GM19467 (cell line): Measurements from ENCODE around the gene APOO.
"Not testable (repeated sequence)": the region's sequence is repeated elsewhere in the genome, so short reads cannot be mapped to it uniquely, and the experiment has no call there.

ENCODE experiments used
- ATAC-seq: cut with Tn5 transposase; IDR thresholded peaks from one replicate; pipeline ENCODE4 v1.9.1; 2021; ENCODE audit warnings: mild to moderate bottlenecking, moderate library complexity; ENCODE audit not compliant: unreplicated experiment

Gene APOO

DNA sequence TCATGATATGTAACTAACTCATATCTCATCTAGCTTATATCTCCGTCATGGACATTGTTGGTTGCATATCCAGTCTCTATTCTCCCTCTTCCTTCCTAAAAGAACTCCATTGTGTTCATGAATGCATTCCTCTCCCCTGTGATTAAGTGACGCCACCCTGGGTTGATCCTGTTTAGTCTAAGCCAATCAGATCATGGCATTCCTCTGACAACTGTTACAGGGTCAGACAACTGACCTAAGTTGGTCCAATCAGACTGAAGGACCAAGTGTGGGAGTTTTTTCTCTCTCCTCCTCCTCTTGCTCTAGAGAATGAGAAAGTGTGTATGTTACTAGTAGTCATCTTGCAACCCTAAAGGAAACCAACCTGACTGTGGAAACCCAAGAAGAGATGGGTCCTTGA is 3.6 kb downstream of the APOO start:
- no peak for ATAC-seq

DNA sequence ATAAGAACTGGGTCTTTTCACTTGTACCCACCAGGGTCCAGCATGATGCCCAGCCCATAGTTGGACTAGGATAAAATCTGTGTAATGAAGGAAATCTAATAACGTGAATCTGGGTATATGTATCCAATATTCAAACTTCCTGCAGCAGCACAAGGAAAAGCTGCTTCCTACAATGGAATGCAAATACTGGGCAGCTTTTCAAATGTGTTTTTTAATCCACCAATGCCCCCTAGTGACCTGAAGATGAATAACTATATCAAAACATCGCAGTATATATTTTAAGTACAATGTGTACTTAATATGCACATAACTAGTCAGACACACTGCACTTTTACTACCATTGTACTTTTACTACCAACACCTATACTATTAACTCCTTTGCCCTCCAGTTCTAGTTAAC is 5.3 kb downstream of the APOO start:
- ATAC-seq, result no peak

GRCh38 chrX:23901805-23902204 is 5.9 kb downstream of the APOO start:
- ATAC-seq, result peak; percentile 49

GRCh38 chrX:23901060-23901459 is 6.7 kb downstream of the APOO start:
- no peak for ATAC-seq

GRCh38 chrX:23900220-23900797 is 7.4 kb downstream of the APOO start:
- ATAC-seq, result no peak

DNA sequence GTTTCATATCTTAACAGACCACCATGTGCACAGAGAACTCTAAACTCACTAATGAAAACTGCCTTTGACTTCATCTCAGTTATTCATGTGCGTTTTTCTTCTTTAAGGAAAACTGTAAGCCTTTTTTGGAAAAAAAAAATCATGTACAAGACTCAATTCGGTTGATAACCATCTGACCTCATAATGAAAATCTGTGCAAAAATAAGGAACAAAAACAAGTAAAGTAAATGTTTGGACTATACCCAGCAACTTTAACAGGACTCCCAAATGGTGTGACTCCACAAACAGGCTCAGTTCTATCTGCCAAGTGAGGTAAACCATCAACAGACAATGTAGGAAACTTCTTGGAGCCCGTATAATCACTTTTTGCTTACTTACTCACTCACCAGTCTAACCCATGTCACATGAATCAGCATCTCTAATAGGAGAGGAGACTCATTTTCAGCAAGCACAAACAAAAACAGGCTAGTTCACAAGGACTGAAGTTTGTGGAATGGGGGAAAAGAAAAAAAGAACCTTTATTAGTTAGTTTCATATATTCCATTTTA is 9.3 kb downstream of the APOO start:
- no peak for ATAC-seq

DNA sequence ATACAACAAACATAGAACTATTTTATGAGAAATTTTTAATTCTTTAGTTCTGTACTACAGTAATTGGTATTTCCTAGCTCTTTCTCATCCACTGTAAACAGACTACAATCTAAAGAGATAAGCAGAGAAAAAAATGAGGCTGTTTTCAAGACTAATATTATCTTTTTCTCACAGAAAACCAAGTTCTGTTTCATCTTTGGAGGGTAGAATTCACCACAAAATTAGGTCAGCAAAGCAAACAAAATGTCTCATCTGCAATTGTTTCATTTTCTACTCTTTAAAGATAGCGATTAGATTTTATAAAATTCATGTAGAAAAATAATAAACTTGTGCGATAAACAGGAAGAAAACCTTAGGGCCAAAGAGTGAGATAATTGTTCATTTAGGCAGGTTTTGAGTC is 10.8 kb downstream of the APOO start:
- ATAC-seq, result no peak

DNA sequence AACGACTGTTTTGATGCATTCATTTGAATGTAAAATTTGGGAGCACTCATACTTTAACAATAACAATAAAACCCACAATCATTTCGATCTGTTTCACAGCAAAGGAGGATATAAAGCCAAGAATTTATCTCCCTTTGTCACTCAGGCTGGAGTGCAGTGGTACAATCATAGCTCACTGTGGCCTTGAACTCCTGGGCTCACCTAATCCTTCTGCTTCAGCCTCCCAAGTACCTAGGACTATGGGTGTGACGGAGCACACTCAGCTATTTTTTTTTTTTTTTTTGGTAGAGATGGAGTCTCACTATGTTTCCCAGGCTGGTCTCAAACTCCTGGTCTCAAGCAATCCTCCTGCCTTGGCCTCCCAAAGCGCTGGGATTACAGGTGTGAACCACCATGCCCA is 11.2 kb downstream of the APOO start:
- ATAC-seq, result not testable (repeated sequence)

GRCh38 chrX:23894993-23895392 is 12.7 kb downstream of the APOO start:
- ATAC-seq, result not testable (repeated sequence)

DNA sequence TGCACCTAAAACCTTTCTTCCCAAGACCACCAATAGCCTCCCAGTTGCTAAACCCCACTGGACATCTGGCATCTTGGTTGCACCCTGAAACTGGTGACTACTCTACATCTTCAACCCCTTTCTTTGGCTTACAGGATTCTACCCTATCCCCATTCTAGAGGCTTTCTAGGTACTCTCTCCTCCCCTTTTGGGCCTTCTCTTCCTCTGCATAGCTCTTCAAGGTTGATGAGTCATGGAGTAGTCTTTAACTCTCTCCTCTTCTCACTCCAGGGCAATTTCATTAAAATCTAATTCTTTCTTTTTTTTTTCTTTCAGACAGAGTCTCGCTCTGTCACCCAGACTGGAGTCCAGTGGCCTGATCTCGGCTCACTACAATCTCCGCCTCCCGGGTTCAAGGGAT is 16.8 kb downstream of the APOO start:
- ATAC-seq, result no peak

DNA sequence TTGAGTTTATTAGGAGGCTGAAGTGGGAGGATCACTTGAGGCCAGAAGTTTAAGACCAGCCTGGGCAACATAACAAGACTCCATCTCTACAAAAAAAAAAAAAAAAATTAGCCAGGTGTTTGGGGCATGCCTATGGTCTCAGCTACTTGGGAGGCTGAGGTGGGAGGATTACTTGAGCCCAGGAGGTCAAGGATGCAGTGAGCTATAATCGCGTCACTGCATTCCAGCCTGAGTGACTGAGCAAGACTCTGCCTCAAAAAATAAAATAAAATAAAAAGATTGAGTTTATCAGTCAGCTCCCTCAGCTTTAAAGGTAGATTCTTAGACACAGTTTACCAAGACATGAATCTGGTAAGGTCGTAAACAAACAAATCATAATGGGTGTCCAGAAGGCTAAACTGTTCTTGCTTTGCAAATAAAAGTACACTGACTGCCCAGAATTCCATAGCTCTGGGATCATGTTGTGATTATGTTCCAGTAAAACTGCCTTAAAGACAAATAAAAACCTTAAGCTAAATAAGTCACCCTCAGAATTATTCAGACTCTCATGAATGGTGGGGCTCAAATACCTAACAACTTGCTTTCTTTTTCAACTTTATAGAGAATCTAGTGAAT is 18.7 kb downstream of the APOO start:
- no peak for ATAC-seq

DNA sequence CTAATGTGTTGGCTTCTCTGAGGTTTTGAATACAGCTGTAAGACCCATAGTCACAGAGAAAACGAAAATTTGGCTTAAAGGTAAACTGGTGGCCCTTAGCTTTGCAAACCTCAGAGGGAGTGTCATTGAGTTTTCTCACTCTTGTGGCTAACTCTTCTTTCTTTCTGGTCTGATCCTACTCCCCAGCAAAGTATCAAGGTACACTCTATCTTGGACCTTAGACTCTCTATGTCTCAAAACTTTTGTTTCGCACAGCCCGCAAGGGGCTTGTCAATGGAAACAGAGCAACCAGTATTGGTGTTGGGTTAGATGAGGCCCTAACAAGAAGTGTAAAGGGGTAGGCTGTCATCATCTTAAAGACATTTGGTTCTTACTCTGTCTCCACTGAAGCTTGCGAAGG is 19.8 kb downstream of the APOO start:
- no peak for ATAC-seq

DNA sequence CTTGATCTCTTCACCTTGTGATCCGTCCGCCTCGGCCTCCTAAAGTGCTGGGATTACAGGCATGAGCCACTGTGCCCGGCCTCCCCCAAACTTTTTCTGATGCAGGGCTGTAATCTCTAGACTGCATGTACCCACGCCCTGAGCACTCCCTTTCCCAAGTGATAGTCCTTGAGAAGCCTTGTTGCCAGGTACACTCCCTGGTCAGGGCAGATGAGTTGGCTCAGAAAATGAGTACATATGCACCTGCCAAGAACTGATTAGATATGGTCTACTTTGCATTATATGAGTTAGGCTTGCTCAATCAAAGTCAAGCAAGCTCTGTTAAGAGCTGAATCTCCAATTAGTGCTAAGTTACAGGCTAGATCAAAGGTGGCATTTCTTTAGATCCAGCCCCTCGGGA is 20.3 kb downstream of the APOO start:
- ATAC-seq, result no peak

DNA sequence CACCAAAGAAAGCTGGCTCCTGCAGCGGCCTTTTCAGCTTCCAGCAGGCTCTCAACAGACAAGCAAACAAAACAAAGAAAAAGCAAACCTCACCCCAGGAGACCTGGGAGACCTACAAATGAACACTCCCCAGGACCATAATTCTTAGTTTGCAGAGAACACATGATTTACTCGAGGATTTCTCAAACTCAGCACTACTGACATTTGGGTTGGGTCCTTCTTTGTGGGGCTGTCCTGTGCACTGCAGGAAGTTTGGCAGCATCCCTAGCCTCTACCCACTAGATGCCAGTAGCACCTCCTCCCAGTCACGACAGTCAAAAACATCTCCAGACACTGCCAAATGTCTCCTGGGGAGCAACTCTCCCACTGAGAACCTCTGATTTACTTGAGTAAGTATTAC is 21.9 kb downstream of the APOO start:
- no peak for ATAC-seq

DNA sequence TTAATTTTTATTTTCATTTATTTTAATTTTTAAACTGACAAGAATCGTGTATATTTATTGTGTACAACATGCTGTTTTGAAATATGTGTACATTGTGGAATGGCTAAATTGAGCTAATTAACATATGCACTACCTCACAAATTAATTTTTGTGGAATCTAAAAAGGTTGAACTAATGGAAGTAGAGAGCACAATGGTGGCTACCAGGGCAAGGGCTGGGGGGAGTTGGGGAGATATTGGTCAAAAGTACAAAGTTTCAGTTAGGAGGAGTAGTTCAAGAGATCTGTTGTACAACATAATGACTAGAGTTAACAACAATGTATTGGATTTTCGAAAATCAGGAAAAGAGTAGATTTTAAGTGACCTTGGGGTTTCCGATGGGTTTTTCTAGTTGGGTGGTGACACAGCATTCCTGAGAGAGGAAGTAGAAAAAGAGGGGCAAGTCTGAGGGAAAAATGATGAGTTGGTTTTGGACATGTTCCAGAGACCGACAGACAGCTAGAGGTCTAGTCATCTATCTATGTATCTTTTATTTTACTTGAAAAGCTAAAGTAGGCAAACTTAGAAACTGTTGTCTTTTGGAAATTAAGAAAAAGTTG is 23.2 kb downstream of the APOO start:
- no peak for ATAC-seq

- no peak for ATAC-seq
Observed at GRCh38 chrX:23883737-23884354, 23.9 kb downstream of the APOO start.

- ATAC-seq, result no peak
Observed at GRCh38 chrX:23879380-23880090, 28.2 kb downstream of the APOO start.

GRCh38 chrX:23871905-23872546 is 35.7 kb downstream of the APOO start:
- ATAC-seq, result no peak

GRCh38 chrX:23870041-23870440 is 37.7 kb downstream of the APOO start:
- no peak for ATAC-seq

DNA sequence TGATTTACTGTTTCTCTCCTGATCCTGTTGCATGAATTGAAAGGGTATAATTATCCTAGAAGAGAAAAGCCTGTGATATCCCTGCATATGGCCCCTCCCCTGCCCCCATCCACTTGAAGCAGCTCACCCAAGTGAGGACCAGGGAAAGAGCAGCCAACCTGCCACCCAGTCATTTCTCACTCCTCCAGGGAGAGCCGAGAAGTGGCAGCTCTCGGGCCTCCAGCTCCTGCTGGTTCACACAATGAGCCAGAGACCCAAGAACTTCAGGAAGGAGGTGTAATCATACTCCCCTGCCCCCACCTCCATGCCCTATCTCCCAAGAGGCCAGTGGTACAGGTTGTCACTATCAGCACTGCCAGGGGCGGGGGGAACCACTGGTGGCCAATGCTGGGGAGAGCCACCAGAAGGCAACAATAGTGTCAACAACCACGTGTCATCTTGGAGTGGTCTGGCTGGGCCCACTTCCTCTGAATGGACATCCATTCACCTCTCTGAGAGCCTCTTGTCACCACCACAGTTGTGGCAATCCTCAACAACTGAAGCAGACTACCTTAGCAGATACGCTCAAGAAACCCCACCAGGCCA is 42.9 kb downstream of the APOO start:
- no peak for ATAC-seq
